NOMO-1 treated with DMSO at 0.1 percent for 48 hours (cell line): ENCODE measurements around the gene MAP2K2.
"Not testable (repeated sequence)": the region's sequence is repeated elsewhere in the genome, so short reads cannot be mapped to it uniquely, and the experiment has no call there.

Source experiments
- DNase-seq: peaks from one replicate; lab custom pipeline; 2025; ENCODE audit not compliant: unreplicated experiment; lab: John Stamatoyannopoulos, UW

The MAP2K2 gene

GRCh38 chr19:4130744-4131438 lies 7.0 kb upstream of the MAP2K2 start:
- no peak for DNase-seq

GRCh38 chr19:4129050-4129449 lies 5.1 kb upstream of the MAP2K2 start:
- DNase-seq = not testable (repeated sequence)

- DNase-seq = not testable (repeated sequence)
Observed at GRCh38 chr19:4127322-4127721, 3.4 kb upstream of the MAP2K2 start.

GRCh38 chr19:4124638-4125037 lies 716 bp upstream of the MAP2K2 start:
- no peak for DNase-seq

- no peak for DNase-seq
Observed at GRCh38 chr19:4122480-4122879, 1.4 kb downstream of the MAP2K2 start.

GRCh38 chr19:4121815-4122214 lies 2.1 kb downstream of the MAP2K2 start:
- DNase-seq = no peak

GRCh38 chr19:4121273-4121612 lies 2.7 kb downstream of the MAP2K2 start:
- DNase-seq = no peak

GRCh38 chr19:4120559-4121272 lies 3.2 kb downstream of the MAP2K2 start:
- no peak for DNase-seq

- DNase-seq = no peak
Observed at GRCh38 chr19:4119763-4120162, 4.2 kb downstream of the MAP2K2 start.

GRCh38 chr19:4115818-4116385 lies 8.0 kb downstream of the MAP2K2 start:
- DNase-seq = no peak

GRCh38 chr19:4115050-4115817 lies 8.7 kb downstream of the MAP2K2 start:
- peak; percentile 86 for DNase-seq

GRCh38 chr19:4114181-4114580 lies 9.7 kb downstream of the MAP2K2 start:
- no peak for DNase-seq

GRCh38 chr19:4113398-4114088 lies 10.4 kb downstream of the MAP2K2 start:
- DNase-seq = no peak

GRCh38 chr19:4112367-4112766 lies 11.6 kb downstream of the MAP2K2 start:
- DNase-seq = no peak

GRCh38 chr19:4109626-4109945 lies 14.3 kb downstream of the MAP2K2 start:
- no peak for DNase-seq

GRCh38 chr19:4108767-4109625 lies 14.9 kb downstream of the MAP2K2 start:
- DNase-seq = peak; percentile 97

GRCh38 chr19:4103080-4103433 lies 20.9 kb downstream of the MAP2K2 start:
- no peak for DNase-seq

GRCh38 chr19:4102339-4103079 lies 21.4 kb downstream of the MAP2K2 start:
- no peak for DNase-seq

- DNase-seq = no peak
Observed at GRCh38 chr19:4101496-4101770, 22.5 kb downstream of the MAP2K2 start.
